Thymus (tissue), 11 donors: ENCODE measurements around the gene XIRP1. TPM values are rescaled to one million over a fixed set of nuclear protein-coding genes. Genes with fewer than 3 reads are reported as not detected.

ENCODE experiments used
- DNase-seq, 9 donors: peaks; one replicate each; pipeline ENCODE4 v3.0.0-alpha.2; 2013; ENCODE audit warnings: low spot score in 9 of 9, low read depth in 6 of 9, missing footprints in 1 of 9
- H3K27ac ChIP-seq, 2 donors: one replicate each; pipeline ENCODE4 v1.5.1; 2013; ENCODE audit warnings: control low read depth in 1 of 2, low read depth in 1 of 2, low read length in 1 of 2, mild to moderate bottlenecking in 1 of 2, moderate library complexity in 1 of 2
- H3K27me3 ChIP-seq, 2 donors: one replicate each; pipeline ENCODE4 v1.5.1; 2013; ENCODE audit warnings: low read length in 1 of 2; ENCODE audit not compliant: control insufficient read depth in 2 of 2, insufficient read depth in 1 of 2
- H3K36me3 ChIP-seq, 2 donors: one replicate each; pipeline ENCODE4 v1.5.1; 2013; ENCODE audit warnings: low read length in 1 of 2, mild to moderate bottlenecking in 1 of 2, moderate library complexity in 1 of 2; ENCODE audit not compliant: control insufficient read depth in 2 of 2, insufficient read depth in 2 of 2
- H3K4me1 ChIP-seq, 2 donors: one replicate each; pipeline ENCODE4 v1.5.1; 2013; ENCODE audit warnings: low read length in 2 of 2; ENCODE audit not compliant: control insufficient read depth in 2 of 2, insufficient read depth in 2 of 2
- H3K4me3 ChIP-seq, 2 donors: one replicate each; pipeline ENCODE4 v1.5.1; 2013; ENCODE audit warnings: low read length in 2 of 2, control low read depth in 1 of 2, mild to moderate bottlenecking in 1 of 2
- H3K9me3 ChIP-seq, 2 donors: one replicate each; pipeline ENCODE4 v1.5.1; 2013; ENCODE audit warnings: low read length in 1 of 2, mild to moderate bottlenecking in 1 of 2; ENCODE audit not compliant: control insufficient read depth in 2 of 2, insufficient read depth in 1 of 2
- WGBS: extraction: QIAGEN DNeasy Blood & Tissue Kit; methylation state at CpG from one replicate; pipeline ENCODE4 v1.1.7; 2013; 5-methylcytosine and 5-hydroxymethylcytosine counted together
- polyA plus RNA-seq: library from polyadenylated mRNA; stranded (reverse); fragments of 200-250 nt; gene quantifications from one replicate; pipeline ENCODE4 v1.2.3, GENCODE V29; 2013
- total RNA-seq: library from RNA; stranded (reverse); fragments of 120-200 nt; gene quantifications from one replicate; pipeline ENCODE4 v1.2.4, GENCODE V29; 2013
- donor health status: healthy.

The XIRP1 gene
- total and polyA plus RNA-seq, 2 donors: 0.52 to 1.1 TPM

DNA sequence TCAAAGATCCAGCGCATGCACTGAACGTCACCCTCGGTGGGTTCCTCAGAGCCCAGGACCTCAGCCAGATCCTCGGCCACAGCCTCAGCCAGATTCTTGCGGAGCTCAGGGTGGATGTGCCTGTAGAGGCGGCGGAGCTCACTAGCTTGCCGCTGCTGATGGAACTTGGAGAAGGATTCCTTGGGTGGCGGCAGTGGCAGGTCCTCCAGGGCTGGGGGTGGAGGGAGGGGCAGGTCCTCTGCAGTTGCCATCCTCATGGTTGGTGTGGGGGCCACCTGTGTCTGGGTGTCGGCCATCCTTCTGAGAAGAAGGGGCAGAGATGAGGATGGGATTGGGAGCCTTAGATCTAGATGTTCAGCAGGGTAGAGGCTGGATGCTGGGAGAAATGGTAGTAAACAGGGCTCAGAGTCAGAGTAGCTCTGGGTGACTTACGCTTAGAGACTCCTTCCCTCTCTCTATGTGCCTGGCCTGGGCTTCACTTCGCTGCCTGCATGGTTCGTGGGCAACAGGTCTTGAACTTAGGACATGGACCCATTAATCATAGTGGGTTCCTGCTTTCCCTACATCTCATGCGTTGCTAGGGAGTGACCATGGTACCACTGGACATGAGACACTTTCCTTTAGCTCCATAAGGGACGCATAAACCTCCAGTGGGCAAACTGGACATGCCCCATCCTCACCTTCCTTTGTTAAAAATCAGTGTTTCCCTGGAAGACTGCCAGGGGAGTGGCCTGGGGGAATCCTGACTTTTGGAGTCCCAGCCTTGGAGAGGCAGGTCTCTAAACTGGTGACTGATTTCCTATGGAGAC lies 3.0 kb downstream of the XIRP1 start:
- DNase-seq: no peak
- Histone ChIP-seq H3K4me1 (peaks cover 21 to 40% of the 10 kb centered on the region in 2 donors), H3K9me3 (no peaks in the 10 kb centered on the region), H3K36me3 (no peaks in the 10 kb centered on the region), H3K27me3 (no peaks in the 10 kb centered on the region), H3K27ac (no peak overlapping the region), H3K4me3 (no peak overlapping the region)
- 91% methylated on average over 15 of the region's 15 CpGs for WGBS

DNA sequence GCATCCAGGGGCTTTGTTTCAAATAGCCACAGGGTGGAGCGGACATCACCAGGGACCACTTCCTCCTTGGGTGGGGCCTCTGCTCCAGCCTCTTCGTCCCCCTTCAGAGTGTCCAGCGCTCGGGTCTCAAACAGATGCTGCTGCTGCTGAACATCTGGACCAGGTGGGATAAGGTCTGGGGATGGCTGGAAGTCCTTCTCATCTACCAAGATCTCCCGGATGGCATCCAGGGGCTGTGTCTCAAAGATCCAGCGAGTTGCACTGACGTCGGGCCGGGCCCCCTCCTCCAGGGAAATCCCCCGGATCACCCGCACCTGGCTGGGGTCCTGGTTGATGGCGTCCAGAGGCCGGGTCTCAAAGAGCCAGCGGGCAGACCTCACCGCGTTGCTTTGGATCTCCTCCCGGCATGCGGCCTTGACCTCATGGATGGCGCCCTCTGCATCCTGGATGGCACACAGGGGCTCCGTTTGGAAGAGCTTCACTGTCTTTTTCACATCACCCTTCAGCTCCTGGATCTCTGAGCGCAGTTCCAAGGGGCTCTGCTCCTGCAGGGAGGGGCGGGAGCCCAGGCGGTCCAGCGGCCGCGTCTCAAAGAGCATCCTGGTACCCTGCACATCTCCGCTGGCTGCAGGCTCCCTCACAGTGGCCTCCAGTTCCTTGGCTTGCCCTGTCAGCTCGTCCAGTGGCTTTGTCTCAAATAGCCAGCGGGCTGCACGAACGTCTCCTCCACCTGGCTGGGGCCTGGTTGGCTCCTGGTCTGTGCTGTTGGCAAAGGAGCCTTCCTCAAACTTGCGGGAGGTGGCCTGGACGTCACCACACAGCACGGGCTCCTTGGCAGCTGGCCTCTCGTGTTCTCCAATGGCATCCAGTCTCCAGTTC lies 3.9 kb downstream of the XIRP1 start:
- Histone ChIP-seq H3K9me3 (no peaks in the 10 kb centered on the region), H3K36me3 (no peaks in the 10 kb centered on the region), H3K4me1 (peaks cover 25 to 48% of the 10 kb centered on the region in 2 donors), H3K4me3 (no peak overlapping the region), H3K27ac (no peak overlapping the region), H3K27me3 (no peaks in the 10 kb centered on the region)
- 96% methylated on average over 35 of the region's 35 CpGs for WGBS
- DNase-seq: no peak

DNA sequence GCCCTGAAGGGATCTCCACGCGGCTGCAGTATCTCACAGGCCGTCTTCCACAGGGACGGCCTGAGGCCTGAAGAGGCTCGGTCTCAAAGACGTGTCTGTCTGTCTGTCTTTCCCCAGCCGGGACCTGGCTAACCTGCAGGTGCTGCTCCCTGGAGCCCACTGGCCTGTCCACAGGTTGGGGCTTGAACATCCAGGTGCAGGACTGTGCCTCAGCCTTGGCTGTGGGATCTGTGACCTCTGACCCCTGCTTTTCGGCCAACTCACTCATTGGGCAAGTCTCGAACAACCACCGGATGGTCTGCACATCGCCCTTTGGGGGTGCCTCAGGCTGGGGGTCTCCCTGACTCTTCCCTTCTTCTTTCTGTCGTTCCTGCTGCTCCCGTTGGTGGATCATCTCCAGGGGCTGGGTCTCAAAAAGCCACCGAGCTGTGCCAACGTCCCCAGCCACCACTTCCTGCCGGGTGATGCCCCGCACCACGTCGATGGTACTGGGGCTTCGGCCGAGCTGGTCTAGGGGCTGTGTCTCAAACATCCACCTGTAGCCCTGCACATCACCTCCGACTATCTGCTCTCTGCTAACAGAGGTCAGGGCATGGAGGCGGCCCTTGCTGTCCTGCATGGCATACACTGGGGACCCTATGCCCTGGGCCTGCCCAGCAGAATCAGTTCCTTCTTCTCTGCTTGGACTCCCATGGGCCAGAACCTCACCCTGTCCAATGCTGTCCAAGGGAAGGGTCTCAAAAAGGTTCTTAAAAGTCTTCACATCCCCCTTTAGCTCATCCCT lies 4.8 kb downstream of the XIRP1 start:
- Histone ChIP-seq H3K4me1 (peaks cover 33 to 58% of the 10 kb centered on the region in 2 donors), H3K27ac (no peak overlapping the region), H3K4me3 (no peak overlapping the region), H3K36me3 (no peaks in the 10 kb centered on the region), H3K9me3 (no peaks in the 10 kb centered on the region), H3K27me3 (no peaks in the 10 kb centered on the region)
- no peak for DNase-seq
- WGBS: 93% methylated on average over 23 of the region's 23 CpGs

DNA sequence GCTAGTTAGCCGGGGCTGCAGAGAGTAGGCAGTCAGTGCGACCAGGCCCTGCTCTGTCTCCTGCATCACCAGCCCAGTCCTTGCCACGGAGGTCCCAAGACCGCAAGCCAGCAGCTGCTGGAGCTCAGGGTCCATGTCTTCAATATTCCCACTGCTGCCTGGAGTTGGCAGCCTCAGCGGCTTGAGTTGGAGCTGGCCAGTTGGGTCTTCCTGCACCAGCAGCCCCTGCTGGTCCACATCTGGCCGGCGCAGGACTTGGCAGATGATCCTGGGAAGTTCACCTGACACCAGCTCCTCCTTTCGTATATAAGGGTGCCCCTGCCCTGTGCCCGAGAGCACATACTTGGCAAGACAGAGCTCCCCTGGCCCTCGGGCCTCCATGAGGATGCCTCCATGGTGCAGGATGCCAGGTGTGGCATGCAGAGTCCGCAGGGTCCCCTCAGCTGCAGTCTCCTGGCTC lies 5.7 kb downstream of the XIRP1 start:
- no peaks in the 10 kb centered on the region for H3K27me3 ChIP-seq
- H3K9me3 ChIP-seq: no peaks in the 10 kb centered on the region
- no peaks in the 10 kb centered on the region for H3K36me3 ChIP-seq
- DNase-seq: no peak
- H3K4me3 ChIP-seq: no peak overlapping the region
- H3K27ac ChIP-seq: no peak overlapping the region
- WGBS: 97% methylated on average over 11 of the region's 11 CpGs
- H3K4me1 ChIP-seq: peaks cover 35 to 60% of the 10 kb centered on the region in 2 donors

DNA sequence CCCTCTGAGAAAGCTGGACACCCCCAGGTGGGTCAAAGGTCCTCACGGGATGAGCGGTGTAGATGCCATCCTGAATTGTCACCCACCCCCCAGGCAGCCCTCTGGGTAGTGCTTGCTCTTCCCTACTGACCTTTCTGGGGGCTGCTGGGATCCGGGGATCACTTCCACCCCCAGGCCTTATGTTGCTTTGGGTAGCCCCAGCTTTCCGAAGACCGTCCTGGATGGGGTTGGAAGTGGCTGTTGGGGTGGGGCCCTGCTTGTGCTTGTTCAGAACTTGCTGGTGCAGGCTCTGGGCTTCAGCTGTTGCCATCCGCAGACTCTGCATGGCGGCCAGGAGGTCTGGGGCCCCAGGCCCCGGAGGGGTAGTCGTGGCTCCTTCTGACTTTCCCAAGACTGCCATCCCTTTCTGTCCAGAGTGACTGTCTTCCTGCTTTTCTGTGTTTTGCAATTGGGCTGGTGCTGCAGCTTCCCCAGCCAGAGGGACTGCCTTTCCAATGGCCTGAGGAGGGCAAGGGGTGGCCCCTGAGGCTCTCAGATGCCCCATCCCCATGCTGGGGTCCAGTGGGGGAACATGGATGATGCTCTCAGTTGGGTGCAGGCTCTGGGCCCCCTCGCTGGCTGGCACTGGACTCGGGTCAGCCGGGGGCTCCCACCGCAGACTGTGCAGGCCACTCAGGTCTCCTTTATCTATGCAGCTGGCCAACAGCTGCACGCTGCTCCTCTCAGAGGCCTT lies 6.3 kb downstream of the XIRP1 start:
- no peak for DNase-seq
- Histone ChIP-seq H3K27ac (no peak overlapping the region), H3K36me3 (no peaks in the 10 kb centered on the region), H3K9me3 (no peaks in the 10 kb centered on the region), H3K4me3 (no peak overlapping the region), H3K27me3 (no peaks in the 10 kb centered on the region), H3K4me1 (peaks cover 34 to 60% of the 10 kb centered on the region in 2 donors)
- 95% methylated on average over 14 of the region's 14 CpGs for WGBS

DNA sequence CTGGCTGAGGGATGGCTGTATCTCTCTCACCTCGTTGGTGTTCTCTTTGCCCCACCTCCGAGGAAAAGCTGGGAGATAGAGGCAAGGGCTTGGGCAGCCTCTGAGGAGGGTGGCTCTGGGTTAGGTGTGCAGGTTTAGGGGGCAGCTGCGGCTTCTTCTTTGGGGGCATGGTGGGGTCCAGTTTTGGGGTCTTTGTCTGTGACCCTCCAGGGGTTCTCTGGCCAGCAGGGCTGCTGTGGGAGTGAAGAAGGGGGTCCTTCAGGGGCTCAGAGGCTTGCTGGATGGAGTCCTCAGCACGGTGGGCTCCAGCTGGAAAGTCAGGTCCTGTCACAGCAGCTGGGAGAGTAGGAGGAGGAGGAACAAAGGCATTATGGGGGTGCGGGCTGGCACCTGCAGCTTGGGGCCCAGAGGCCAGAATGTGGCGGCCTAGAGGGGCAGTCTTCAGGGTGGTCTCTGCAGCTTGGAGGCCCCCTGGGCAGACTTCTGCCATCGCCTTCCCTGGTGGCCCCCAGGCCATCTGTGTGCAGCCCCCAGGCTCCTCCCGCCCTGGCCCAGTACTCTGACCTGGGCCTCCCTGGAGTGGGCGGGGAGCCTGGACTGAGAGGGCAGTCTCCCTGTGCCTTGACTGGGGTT lies 7.0 kb downstream of the XIRP1 start:
- H3K4me3 ChIP-seq: no peak overlapping the region
- 96% methylated on average over 9 of the region's 9 CpGs for WGBS
- DNase-seq: no peak
- no peaks in the 10 kb centered on the region for H3K27me3 ChIP-seq
- H3K27ac ChIP-seq: no peak overlapping the region
- H3K4me1 ChIP-seq: peaks cover 33 to 59% of the 10 kb centered on the region in 2 donors
- no peaks in the 10 kb centered on the region for H3K9me3 ChIP-seq
- H3K36me3 ChIP-seq: no peaks in the 10 kb centered on the region

DNA sequence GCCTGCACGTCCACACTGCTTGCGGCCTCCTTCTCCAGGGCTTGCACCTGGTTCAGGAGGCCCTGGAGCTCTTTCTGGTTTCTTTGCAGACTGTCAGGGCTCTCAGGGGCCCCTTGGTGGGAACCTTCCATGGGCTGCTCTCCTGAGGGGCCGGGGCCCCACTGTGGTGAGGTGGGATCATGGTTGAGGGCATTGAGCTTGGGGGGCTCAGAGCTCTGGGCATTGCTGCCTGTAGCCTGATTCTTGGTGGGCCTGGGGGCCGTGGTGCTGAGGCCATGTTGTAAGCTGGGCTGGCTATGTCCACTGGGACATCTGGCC lies 7.5 kb downstream of the XIRP1 start:
- peak in 1 of 9 donors; percentile 22 for DNase-seq
- H3K27ac ChIP-seq: no peak overlapping the region
- no peak overlapping the region for H3K4me3 ChIP-seq
- no peaks in the 10 kb centered on the region for H3K9me3 ChIP-seq
- WGBS: 95% methylated on average over 4 of the region's 4 CpGs
- no peaks in the 10 kb centered on the region for H3K27me3 ChIP-seq
- H3K36me3 ChIP-seq: no peaks in the 10 kb centered on the region
- H3K4me1 ChIP-seq: peaks cover 33 to 59% of the 10 kb centered on the region in 2 donors
